ENCODE data around the gene FAM169A. TPM values are rescaled to one million over a fixed set of nuclear protein-coding genes. Genes with fewer than 3 reads are reported as not detected.

The FAM169A gene
- total RNA-seq, 1 experiment from 2014 or later = 63.1 TPM

DNA sequence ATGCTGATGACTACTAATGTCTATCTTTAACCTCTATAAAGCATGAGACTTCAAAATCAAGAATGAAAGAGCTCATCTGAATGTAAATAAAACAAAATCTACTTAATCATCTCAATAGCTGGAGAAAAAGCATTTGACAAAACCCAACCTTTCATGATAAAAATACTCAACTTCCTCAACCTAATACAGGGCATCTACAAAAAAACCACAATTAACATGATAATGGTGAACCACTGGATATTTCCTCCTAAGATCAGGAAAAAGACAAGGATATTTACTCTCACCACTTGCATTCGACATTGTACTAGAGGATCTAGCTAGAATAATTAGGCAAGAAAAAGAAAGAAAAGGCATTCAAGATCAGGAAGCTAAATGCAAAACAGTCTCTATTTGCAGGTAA, 49.3 kb downstream of the FAM169A start:
- Mint-ChIP-seq H3K9me3 (no peaks in the 10 kb centered on the region), H3K36me3 (ENCODE audit: insufficient read depth in 1 of 3, low read depth in 3 of 3) (peaks cover 23 to 36% (median 27%) of the 10 kb centered on the region in 3 experiments), H3K4me3 (peak overlapping the region; percentile 4 to 19; a peak in 3 of 5 replicates), H3K27ac (peak overlapping the region; percentile 49 to 97 (median 89); a peak in 6 of 7 replicates), H3K4me1 (peaks cover 51 to 54% of the 10 kb centered on the region in 2 experiments), H3K27me3 (ENCODE audit: low read depth) (no peaks in the 10 kb centered on the region)
- H3K4ac ChIP-seq (ENCODE audit: low read depth, low read length) = no peak overlapping the region
- peaks cover 20% of the 10 kb centered on the region for H3K4me1 ChIP-seq (ENCODE audit: insufficient read depth, low read length)
- H2BK20ac ChIP-seq (ENCODE audit: low read depth, low read length, poor library complexity, severe bottlenecking) = no peak overlapping the region
- no peak overlapping the region for H3K18ac ChIP-seq (ENCODE audit: insufficient read length, low read depth, low read length)
- H3K14ac ChIP-seq (ENCODE audit: insufficient read depth, low read length) = no peak overlapping the region
- H3K9me3 ChIP-seq (ENCODE audit: control insufficient read depth, low read depth, low read length) = no peaks in the 10 kb centered on the region
- no peak overlapping the region for H2BK12ac ChIP-seq (ENCODE audit: insufficient read length, low read depth, low read length)
- no peak overlapping the region for H3K56ac ChIP-seq (ENCODE audit: insufficient read length, low read depth, low read length)
- no peaks in the 10 kb centered on the region for H3K23me2 ChIP-seq (ENCODE audit: insufficient read length, low read depth, low read length, poor library complexity, severe bottlenecking)
- peak overlapping the region; percentile 80 for H3K27ac ChIP-seq (ENCODE audit: insufficient read length, low read depth, low read length)
- no peak overlapping the region for H4K5ac ChIP-seq (ENCODE audit: insufficient read length, low read depth, low read length)
- H4K8ac ChIP-seq (replicated peaks; ENCODE audit: insufficient read length, low read depth, low read length) = no peak overlapping the region
- no peak overlapping the region for H2BK120ac ChIP-seq (ENCODE audit: low read depth, low read length, poor library complexity, severe bottlenecking)
- H3K4me2 ChIP-seq (ENCODE audit: insufficient read depth, insufficient read length, low read length) = no peak overlapping the region
- H4K20me1 ChIP-seq (ENCODE audit: control insufficient read depth, insufficient read depth, insufficient read length) = no peaks in the 10 kb centered on the region
- no peak overlapping the region for H2AK5ac ChIP-seq (ENCODE audit: insufficient read length, low read length)
- H2BK5ac ChIP-seq (ENCODE audit: insufficient read length, low read length) = no peak overlapping the region
- no peak overlapping the region for H2AFZ ChIP-seq (ENCODE audit: low read length)
- no peaks in the 10 kb centered on the region for H3K79me1 ChIP-seq (ENCODE audit: insufficient read depth, low read depth, low read length, poor library complexity, severe bottlenecking)
- no peak overlapping the region for H3K23ac ChIP-seq (ENCODE audit: insufficient read length, low read depth, low read length)
- H3K27me3 ChIP-seq (ENCODE audit: insufficient read depth, low read length) = no peaks in the 10 kb centered on the region
- no peak overlapping the region for H2BK15ac ChIP-seq (ENCODE audit: low read depth, low read length)
- H4K91ac ChIP-seq (ENCODE audit: insufficient read length, low read depth, low read length) = no peak overlapping the region
- TF ChIP-seq, protein P1, sequence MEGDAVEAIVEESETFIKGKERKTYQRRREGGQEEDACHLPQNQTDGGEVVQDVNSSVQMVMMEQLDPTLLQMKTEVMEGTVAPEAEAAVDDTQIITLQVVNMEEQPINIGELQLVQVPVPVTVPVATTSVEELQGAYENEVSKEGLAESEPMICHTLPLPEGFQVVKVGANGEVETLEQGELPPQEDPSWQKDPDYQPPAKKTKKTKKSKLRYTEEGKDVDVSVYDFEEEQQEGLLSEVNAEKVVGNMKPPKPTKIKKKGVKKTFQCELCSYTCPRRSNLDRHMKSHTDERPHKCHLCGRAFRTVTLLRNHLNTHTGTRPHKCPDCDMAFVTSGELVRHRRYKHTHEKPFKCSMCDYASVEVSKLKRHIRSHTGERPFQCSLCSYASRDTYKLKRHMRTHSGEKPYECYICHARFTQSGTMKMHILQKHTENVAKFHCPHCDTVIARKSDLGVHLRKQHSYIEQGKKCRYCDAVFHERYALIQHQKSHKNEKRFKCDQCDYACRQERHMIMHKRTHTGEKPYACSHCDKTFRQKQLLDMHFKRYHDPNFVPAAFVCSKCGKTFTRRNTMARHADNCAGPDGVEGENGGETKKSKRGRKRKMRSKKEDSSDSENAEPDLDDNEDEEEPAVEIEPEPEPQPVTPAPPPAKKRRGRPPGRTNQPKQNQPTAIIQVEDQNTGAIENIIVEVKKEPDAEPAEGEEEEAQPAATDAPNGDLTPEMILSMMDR (conservative IDR thresholded peaks at IDR 0.05) = no peak
- no peaks in the 10 kb centered on the region for H3K79me2 ChIP-seq (ENCODE audit: insufficient read depth, low read length)
- H3K9ac ChIP-seq (ENCODE audit: extremely low read depth, insufficient read length, low read length) = no peak overlapping the region
- H3T11ph ChIP-seq (ENCODE audit: low read length) = no peak overlapping the region
- DNase-seq = no peak
- no CpG with 5 or more reads among the region's 1 CpG for WGBS (ENCODE audit: extremely low coverage, insufficient read length, low lambda C conversion rate)
